HG03520 (cell line): Measurements from ENCODE around the gene FBXL17.

ENCODE experiments used
- ATAC-seq: cut with Tn5 transposase; IDR thresholded peaks from one replicate; pipeline ENCODE4 v1.9.1; 2021; ENCODE audit warnings: mild to moderate bottlenecking, moderate library complexity; ENCODE audit not compliant: unreplicated experiment

Gene FBXL17

DNA sequence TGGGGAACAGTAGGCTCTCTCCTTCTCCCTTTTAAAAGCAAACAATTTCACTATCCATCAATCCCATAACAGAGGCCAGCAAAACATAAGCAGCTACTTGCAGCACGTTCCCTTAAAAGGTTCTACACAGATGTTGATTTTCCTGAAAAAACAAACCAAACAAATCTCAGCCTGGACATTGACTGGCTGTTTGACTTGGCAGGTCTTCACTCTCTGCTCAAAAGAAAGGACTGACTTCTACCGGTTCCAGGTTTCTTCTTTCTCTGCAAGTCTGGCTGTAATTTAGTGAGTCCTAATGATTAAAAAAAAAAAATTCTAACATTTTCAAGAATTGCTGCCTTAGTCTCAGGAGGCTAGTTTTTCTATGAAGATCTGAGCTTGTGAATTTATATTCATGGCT, 508.0 kb downstream of the FBXL17 start:
- no peak for ATAC-seq

DNA sequence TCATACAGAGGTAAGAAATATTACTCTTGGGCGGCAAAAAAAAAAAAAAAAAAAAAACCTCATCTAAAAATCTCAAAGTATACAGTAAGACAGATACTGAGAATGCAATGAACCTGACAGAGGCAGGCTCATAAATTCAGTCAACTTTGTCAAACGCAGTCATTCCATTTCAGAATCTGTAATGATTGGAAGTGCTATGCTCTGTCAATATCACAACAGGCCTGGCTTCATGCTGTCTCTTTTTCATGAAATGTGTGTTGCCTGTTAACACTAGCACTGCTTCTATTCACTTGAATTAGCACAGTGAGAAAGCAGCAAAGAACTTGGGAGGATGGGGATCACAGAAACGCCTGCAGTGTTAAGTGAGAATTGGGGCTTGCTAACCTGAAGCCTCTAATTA, 510.9 kb downstream of the FBXL17 start:
- no peak for ATAC-seq

DNA sequence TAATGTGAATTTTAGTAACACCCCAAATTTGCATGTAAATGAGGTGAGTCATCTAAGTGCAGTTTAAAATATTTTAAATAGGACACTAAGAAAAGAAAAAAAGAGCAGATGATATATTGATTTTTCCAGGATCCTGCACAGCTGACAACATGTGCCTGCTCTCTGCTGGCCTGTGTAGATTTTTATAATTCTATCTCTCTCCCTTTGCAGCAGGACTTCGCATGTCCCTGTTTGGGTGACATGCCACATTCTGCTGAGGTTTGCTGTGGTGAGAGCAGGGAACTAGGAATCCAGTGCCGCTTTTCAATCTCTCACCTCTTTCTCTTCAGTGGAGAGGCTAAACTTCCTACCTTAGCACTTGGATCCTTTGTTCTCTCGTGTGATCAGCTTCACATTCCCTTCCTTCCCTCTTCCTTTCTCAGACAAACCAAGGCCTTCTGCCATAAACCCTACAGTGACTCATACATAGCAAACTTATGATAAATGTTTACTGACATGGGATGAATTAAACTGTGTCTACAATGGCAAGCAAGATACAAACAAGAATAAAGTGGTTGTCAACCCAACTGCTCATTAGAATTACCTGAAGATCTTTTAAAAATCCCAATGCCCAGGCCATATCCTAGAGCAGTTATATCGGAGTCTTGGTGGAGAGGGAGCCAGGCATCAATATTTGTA, 512.3 kb downstream of the FBXL17 start:
- no peak for ATAC-seq

DNA sequence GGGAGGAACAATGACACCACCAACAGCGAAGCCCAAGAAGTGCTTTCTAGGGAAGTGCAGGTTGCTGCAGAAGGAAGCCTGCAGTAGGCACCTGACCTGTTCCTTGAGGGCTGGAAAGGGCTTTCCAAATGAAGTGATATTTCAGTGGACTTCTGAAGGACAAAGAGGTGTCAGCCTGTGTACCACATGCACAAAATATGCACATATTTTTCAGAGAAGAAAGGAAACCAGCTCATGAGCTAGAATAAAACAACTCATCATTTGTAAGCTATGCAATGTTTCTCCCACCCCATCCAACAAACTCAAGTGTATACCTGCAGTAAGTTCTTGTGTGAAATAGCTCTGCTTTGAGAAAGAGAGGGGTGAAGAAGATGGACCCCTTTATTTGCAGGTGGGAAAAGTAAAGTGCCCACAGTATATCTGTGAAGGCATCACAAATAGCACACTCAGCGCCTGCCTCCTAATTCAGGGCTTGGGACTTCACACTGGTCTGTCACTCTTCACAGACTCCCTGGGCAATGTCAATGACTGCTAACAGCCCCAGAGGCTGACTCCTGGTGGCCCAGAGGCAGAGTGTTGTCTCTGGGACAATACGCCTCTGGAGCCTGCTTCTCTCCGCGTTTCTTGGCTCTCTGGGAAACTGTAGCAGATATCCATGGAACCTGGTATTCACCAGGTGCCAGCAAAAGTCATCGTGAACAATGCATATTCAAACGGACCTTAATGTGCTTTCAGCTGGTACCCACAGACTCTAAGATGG, 513.1 kb downstream of the FBXL17 start:
- no peak for ATAC-seq

DNA sequence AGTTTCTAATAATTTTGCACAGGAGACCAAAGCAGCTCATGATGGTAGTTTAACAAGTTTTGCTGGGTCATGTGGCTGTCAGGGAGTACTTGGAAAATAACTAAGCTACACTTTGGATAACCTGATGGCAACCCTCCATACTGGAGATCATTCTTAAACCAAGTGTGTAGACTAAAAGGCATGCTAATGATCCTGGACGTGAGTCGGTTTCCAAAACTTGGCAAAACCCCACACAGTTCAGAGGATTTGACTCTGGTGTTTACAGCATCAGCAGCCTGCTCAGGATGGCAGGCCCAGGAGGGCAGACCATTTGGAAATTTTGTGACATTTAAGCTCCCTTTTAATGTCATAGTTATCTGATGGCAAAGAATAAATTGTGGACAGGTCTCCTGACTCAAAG, 514.6 kb downstream of the FBXL17 start:
- ATAC-seq = no peak

DNA sequence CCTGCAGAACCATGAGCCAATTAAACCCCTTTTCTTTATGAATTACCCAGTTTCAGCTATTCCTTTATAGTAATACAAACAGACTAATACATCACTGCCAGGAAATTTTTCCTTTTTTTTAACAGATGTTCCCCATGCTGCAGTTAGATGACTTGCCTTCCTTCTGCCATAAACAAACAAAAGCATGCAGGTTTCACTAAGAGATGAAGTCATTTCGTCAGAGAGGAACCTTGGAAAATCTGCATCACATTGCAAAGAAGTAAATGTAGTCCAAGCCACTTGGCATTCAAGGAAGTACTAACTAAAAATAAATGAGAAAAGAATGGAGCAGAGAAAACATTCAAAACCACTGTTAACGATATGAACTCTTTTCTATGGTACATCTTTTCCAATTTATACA, 517.1 kb downstream of the FBXL17 start:
- no peak for ATAC-seq

DNA sequence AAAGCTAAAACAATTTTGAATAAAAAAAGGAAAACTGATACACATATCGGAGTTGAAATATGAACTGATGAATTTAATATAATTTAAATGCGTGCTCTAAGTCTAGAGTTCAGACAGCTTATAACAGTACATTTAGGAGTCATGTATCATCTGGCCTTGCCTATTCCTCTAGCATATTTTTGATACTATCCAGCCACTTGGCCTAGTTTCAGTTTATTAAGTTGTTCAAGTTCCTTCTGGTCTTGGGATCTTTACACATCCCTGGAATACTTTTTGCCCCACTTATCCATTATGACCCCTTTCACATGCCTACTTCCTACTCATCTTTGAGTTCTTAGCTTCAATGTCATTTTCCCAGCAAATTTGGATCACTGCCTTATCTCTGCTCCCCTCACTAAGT, 518.8 kb downstream of the FBXL17 start:
- ATAC-seq = no peak

DNA sequence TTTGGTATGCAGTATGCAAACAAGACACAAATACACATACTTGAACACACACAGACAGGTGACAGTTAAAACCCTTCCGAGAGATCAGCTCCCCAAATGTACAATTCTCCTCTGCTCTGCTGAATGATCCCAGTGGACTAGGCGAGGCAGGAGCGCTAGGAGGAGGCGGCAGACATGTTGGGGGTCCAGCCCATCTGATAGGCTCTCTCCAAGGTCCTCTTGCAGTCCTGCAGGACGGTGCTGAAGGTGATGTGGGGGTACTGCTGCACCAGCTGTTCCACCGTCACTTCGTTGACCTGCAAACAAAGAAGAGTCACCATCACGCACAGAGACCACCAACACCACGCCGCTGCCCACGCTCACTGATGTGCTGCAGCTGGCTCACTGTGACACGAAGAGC, 520.3 kb downstream of the FBXL17 start:
- ATAC-seq = no peak

DNA sequence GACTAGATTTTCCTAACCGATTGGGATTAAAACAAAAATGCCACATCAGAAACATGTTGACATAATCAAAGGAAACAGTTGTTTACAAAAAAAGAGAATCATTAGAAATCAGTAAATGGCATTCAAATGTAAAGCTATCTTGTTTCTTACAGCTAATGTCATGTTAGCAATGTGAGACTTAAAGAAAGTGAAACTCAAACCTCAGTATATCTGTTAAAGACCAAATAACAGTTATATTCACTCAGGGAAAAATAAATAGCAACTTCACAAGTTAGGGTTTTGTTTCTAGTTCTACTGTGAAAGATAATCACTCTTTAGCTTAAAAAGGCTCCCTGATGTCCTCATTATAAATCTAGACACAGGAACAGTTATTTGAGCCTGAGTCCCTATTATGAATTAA, 521.9 kb downstream of the FBXL17 start:
- no peak for ATAC-seq

DNA sequence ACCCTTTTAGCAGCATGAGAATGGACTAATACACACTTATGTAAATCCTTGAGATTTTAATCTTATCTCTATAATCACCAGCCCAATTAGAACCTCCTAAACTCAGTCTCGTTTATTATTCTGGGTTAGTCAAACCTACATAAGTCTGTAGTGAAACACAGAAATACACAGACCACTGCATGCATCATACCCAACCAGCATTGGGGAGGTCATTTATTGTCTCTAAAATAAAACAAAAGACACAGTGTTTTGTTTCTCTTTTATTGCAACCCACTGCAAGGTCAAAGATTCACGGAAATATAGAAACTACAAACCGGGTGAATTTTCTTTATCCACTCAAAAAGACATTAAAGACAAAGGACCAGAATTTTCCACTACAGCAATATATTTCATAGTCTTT, 523.1 kb downstream of the FBXL17 start:
- no peak for ATAC-seq

DNA sequence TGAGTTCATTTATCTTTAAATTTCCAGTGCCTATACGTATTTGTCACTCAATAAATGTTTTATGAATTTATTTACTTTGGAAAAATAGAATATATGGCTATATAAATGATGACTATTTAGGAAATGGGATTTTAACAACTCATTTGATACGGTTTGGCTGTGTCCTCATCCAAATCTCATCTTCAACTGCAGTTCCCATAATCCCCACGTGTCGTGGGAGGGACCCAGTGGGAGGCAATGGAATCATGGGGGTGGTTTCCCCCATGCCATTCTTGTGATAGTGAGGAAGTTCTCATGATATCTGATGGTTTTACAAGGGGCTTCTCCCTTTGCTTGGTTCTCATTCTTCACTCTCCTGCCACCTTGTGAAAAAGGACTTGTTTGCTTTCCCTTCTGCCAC, 523.6 kb downstream of the FBXL17 start:
- ATAC-seq = no peak

DNA sequence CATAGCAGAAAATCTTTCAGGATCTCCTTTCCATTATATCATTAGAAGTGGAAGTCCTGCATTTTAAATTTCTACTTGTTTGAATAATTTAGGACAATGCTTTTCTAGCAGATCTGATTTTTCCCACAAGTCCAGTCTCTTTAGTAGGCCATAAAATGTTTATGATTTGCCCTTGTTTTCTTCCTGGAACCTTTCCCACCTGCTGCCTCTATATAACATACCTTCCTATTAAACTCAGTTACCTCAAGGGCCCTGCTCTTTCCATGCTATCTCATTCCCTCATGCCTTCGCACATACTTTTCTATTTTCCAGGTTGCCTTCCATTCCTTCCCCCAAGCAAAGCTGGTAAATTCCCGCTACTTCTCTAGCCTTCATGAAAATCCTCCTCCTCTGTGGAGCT, 524.1 kb downstream of the FBXL17 start:
- ATAC-seq = no peak

DNA sequence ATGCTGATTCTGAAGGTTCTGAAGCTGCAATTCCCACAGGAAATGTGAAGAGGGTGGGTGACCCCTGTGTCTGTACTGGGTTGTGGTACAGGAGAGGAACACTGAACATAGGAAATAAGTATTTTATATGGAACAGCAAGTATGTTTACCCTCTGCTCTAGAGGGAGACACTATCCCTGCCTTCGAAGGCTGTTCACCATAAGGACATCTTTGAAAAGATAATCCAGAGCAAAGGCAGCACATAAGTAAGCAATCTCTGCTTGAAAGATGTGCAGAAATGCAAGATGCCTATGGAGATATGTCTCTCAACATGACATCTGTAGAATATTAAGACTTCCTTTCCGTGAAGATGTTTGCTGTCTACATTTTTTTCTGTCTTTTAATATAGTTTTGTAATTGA, 526.7 kb downstream of the FBXL17 start:
- no peak for ATAC-seq

DNA sequence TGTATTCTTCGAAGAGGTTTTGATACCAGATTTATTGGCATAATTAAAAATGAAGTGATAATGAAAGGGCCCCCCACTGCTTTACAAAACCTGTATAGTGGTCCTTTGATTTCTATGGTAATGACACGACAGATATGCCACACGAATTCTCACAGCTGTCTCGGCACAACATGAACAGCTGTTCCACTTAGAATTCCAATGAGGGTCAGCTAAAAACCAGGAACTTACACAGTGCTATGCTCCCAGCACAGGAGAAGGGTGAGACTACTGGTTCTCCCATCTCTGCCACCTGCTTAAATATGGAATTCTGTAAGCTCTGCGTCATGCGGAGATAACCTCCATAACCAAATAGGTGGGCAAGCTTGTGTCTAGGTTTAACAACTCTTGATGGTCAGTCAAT, 528.2 kb downstream of the FBXL17 start:
- ATAC-seq = no peak

DNA sequence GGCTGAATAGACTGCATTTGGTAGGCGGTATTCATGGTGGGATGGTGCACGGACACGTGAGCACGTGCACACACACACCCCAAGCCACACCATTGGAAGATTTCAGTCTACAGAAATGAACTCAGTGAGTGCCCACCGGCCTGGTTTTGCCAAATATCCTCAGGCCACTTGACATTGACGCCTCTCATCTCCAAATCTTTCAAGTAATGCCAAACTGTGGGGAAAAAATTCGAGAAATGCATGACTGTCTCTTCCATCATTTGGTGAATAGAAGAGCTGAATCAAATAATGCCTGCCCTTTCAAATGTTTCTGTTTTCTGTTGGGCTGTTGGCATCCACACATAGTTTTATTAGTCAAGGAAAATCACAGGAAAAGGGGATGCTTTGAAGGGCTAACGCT, 528.9 kb downstream of the FBXL17 start:
- no peak for ATAC-seq

DNA sequence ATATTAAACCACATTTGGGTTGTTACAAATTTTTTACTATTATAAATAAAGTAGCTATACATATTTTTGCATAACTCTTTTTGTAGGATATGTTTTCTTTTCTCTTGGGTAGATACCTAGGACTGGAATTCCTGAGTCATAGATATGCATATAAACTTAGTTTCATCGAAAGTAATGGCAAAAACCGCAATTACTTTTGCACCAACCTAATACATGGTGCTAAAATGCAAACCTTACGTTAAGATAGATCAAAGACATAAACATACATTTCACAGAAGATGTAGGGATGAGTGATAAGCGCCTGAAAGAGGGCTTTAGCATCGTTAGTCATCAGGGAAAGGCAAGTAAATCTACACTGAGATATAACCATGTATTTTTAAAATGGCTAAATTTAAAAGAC, 532.8 kb downstream of the FBXL17 start:
- ATAC-seq = no peak

DNA sequence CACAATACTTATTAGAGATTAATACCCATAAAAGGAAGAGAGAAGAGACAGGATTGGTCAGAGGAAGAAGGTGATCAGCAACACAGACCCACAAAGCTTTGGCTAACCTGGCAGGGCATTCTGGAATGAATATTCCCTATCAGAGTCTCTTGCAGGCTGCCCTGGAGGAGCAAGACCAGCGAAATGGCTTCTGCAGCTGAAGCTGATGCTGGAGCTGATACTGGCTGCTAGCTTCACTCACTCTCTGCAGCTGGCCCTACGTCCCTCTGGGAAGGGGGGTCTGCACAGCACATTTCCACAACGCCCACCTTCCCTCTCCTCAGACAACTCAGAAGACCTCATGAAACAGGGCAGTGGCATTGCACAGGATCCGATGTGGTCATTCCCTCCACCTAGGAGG, 541.3 kb downstream of the FBXL17 start:
- ATAC-seq = no peak

DNA sequence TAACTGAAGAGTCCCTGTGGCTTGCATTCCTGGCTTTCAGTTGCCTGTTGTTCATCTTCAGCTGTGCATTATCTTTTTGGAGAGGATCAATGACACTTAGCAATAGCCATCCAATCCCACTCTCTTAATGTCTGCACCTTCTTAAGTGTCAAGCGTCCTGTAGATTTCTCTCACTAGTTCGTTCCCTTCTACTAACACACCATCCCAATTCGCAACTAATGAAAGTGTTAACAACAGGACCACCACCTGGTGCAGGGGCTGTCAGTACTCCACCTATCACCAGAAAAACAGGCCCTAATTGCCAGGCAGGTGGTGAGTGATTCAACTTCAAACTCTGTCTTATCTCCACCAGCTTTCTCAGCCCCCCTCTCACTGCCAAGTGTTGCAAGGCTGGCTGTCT, 541.7 kb downstream of the FBXL17 start:
- ATAC-seq = no peak

DNA sequence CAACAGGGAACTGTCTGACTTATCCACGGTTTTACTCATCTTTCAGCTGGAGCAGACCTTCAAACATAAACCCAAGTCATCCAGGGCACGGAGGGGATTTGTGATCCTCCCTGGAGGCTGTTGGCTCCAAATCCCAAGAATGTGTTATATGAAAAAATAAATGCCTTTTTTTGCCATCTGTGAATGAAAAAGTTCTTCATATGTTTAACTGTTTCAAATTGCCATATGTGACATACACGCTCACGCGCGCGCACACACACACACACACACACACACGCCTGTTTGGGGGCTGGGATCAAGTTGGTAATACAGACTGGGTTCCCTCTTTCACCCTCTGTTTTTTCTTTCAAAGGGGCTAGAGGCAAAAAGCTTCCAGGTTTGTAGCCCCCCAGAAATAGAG, 546.8 kb downstream of the FBXL17 start:
- ATAC-seq = no peak

DNA sequence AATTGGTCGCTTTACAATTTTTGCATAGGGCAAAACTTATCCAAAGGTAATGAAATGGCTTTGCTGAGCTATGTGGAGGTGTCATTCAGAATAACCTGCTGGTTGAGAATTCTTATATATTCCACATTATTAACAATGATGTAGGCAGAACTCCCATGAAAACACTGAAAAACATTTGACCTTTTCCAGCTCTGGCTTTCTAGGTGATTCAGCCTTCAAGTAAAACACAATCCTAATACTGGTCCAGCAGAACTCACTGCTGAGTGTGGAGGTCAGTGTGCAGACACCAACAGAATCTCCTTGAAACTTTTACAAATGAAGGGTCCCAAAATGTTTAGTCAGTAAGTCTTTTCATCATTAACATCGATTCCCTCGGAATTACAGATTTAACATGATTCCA, 549.2 kb downstream of the FBXL17 start:
- ATAC-seq = no peak

DNA sequence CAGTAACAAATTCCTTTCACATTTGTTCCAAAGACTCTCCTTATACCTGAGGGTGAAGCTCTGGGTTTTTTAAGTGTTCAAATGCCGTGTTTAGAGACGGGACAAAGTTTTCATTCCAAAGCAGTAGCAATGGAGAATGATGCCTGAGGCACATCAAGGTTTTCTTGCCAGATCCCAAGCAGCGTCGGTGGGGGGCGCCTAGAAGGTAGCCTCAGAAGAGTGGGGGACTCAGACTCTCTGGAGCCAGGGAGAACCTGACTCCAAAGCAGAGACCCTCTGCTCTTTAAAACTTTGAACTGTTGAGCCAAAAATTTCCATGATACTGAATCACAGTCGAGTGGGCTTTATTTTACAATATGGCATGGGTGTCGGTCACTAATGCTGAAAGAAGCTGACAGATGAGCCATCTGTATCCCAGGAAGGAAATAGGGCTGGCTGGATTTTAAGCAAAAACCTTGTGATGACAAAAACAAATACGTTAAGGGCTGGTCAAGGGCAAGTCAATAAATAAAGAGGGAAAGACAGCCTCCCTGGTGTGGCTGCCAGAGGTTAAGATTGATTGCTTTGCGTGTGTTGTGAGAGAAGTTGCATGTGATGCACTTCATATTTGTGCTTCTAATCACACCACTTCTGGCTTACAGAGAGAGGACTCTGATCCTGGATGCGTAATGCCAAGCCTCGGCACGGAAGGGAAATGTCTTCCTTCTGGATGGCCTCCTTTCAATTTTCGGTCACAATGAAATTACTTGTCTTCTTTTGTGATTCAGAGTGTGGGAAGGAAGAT, 550.1 kb downstream of the FBXL17 start:
- no peak for ATAC-seq

DNA sequence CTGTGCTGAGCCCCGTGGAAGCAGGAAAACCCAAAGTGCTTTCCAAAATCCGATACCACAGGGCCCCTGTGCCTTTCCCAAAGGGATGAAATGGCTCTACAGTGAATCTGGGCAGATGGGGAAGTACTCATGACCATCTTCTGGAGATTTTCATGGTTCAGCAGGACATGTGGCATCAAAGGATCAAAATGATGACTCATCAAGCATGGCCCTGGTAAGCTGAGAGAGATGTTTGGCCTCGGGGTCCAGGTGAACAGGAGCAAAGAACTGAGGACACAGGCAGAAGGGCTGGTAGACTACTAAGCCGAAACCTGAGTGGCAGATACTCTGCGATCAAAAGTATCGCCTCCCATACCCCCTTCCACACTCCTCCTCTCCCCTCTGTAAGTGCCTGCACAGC, 551.1 kb downstream of the FBXL17 start:
- no peak for ATAC-seq
